WI38 (cell line): ENCODE results near the gene DGKD.
A peak's percentile ranks its signal among the peaks of the same experiment; 100 is the strongest.
"Not testable (repeated sequence)": the region's sequence is repeated elsewhere in the genome, so short reads cannot be mapped to it uniquely, and the experiment has no call there.

Experiments used
- H3K4me3 ChIP-seq: 2 replicates; pipeline ENCODE4 v1.5.1; 2011; ENCODE audit warnings: low read depth, mild to moderate bottlenecking, control low read depth, low read length
- TF ChIP-seq, protein P1 (sequence below): IDR thresholded peaks from 2 replicates; pipeline ENCODE4 v1.5.1; 2012; ENCODE audit warnings: low read depth, mild to moderate bottlenecking, control low read depth, low read length

The DGKD gene

DNA sequence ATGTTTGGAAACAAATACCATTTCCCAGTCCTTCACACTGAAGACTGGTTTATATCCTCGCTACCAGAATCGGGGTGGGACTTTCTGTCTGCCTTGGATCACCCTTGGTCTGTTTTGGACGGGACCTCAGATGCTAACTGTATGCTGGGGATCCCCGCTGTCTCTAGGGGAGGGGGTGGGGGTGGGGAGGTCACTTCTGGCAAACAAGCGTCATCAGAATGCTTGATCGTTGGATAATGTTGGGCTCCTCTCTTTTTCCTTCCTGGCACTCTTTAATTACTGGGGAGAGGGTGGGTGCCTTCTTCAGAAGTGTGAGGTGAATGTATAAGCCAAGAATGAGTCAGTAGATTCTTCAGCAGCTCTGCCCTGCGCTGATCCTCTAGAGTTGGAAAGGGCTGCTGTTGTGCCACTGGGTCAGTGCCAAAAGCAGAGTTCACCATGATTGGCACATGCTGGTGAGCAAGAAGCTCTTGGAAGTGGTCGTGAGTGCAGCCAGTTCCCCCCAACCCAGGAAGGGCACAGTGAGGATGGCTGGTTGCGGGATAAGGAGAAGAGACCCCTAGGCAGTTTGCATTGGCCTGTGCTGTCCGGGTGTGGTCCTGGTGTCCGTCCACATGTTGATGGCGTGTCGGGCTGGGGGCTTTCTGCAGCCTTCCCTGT lies 32.2 kb downstream of the DGKD start:
- TF ChIP-seq, protein P1, sequence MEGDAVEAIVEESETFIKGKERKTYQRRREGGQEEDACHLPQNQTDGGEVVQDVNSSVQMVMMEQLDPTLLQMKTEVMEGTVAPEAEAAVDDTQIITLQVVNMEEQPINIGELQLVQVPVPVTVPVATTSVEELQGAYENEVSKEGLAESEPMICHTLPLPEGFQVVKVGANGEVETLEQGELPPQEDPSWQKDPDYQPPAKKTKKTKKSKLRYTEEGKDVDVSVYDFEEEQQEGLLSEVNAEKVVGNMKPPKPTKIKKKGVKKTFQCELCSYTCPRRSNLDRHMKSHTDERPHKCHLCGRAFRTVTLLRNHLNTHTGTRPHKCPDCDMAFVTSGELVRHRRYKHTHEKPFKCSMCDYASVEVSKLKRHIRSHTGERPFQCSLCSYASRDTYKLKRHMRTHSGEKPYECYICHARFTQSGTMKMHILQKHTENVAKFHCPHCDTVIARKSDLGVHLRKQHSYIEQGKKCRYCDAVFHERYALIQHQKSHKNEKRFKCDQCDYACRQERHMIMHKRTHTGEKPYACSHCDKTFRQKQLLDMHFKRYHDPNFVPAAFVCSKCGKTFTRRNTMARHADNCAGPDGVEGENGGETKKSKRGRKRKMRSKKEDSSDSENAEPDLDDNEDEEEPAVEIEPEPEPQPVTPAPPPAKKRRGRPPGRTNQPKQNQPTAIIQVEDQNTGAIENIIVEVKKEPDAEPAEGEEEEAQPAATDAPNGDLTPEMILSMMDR = no peak
- no peak overlapping the region for H3K4me3 ChIP-seq

DNA sequence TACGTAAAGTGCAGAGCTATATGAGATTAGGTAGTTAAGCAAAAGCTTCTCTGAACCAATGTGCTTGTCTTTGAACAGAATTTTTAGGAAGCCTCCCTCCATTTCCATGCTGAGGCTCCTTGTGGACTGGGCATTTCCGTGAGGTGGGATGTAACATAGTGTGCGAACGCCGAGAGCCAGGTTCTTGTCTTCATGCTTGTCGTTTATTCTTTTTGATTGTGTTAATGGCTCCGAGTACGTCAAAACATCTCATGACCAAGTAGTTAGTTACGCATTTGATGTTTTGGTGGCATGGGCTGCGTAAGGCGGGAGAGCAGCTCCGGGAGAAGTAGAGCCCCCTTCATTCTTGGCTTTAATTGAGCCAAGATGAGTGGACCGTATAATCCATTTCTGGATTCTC lies 32.9 kb downstream of the DGKD start:
- TF ChIP-seq, protein P1 = no peak
- no peak overlapping the region for H3K4me3 ChIP-seq

GRCh38 chr2:233387667-233388528 lies 33.6 kb downstream of the DGKD start:
- TF ChIP-seq, protein P1 = no peak
- H3K4me3 ChIP-seq = 0 out of 2 replicates have a peak overlapping the region, but pooled peaks have one; percentile 15

- no peak overlapping the region for H3K4me3 ChIP-seq
- TF ChIP-seq, protein P1 = no peak
Measured at GRCh38 chr2:233389601-233390125, 35.4 kb downstream of the DGKD start.

DNA sequence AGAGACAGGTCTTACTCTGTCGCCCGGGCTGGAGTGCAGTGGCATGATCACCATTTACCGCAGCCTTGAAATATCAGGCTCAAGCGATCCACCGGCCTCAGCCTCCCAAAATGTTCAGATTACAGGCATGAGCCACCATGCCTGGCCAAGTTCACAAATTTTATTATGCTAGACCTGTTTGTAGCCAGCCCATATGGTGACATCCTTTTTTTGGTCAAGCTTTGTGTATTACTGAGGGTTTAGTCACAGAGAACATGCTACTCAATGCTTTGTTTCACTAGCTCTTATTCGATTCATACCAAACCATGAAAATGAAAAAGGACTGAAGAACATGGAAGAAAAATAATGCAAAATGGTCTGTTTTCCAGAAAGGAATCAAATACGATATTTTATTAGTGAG lies 41.4 kb downstream of the DGKD start:
- TF ChIP-seq, protein P1 = no peak
- H3K4me3 ChIP-seq = no peak overlapping the region

DNA sequence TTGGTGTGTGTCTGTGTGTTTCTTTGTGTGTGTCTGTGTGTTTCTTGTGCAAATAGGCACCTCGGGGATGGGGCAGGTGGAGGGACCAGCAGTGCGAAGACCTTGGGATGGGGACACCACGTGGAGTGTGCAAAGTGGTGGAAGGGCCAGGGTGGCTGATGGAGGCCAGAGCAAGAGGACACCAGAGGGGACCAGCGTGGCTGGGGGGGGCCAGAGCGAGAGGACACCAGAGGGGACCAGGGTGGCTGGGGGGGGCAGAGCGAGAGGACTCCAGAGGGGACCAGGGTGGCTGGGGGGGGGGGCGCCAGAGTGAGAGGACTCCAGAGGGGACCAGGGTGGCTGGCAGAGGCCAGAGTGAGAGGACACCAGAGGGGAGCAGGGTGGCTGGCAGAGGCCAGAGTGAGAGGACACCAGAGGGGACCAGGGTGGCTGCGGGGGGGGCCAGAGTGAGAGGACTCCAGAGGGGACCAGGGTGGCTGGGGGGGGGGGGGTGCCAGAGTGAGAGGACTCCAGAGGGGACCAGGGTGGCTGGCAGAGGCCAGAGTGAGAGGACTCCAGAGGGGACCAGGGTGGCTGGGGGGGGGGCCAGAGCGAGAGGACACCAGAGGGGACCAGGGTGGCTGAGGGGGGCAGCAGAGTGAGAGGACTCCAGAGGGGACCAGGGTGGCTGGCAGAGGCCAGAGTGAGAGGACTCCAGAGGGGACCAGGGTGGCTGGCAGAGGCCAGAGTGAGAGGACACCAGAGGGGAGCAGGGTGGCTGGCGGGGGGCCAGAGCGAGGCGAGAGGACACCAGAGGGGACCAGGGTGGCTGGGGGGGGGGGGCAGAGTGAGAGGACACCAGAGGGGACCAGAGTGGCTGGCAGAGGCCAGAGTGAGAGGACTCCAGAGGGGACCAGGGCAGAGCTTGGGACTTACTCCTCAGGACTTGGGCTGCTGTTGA lies 42.7 kb downstream of the DGKD start:
- H3K4me3 ChIP-seq = not testable (repeated sequence)
